Measurements from ENCODE around the gene RPL3.
"Not testable (repeated sequence)": the region's sequence is repeated elsewhere in the genome, so short reads cannot be mapped to it uniquely, and the experiment has no call there.

RPL3 gene

DNA sequence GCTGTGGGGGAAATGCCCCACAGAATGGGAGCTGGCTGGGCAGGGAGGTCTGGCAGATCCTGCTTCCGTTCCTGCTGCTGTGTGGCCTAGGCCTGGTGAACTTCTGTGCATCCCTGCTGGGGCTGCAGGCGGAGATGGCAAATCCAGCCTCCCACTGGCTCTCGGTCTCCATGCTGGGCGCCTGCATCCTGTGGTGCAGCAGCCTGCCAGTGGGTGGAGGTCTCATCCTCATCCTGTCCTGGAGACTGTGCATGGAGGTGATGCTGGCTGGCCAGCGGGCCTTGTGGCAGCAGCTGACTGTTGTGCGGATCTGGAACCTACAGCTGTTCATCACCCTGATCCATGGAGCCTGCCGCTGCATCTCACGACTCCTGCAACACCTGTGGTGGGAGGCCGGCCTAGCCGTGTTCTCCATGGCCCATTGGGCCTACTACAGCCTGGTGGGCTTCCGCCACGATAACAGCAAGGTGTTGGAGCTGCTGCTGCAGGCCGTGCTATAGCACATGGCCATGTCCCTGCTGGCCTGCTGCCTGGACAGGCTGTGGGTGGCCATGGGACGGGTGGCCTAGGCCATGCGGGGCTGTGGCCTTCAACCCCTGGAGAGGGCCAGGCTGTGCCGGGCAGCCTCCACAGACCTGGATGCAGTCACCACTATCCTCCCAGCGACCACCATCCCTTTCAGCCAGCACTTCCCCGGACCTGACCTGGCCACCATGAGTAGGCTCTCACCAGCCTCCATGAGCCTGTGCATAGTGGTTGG, 8.8 kb upstream of the RPL3 start:
- no peaks in the 10 kb centered on the region for H3K9me3 ChIP-seq
- no peaks in the 10 kb centered on the region for H3K36me3 ChIP-seq
- no peak for DNase-seq
- no peaks in the 10 kb centered on the region for H3K4me1 ChIP-seq
- H3K27me3 ChIP-seq, result no peaks in the 10 kb centered on the region
- TF ChIP-seq, protein P1, sequence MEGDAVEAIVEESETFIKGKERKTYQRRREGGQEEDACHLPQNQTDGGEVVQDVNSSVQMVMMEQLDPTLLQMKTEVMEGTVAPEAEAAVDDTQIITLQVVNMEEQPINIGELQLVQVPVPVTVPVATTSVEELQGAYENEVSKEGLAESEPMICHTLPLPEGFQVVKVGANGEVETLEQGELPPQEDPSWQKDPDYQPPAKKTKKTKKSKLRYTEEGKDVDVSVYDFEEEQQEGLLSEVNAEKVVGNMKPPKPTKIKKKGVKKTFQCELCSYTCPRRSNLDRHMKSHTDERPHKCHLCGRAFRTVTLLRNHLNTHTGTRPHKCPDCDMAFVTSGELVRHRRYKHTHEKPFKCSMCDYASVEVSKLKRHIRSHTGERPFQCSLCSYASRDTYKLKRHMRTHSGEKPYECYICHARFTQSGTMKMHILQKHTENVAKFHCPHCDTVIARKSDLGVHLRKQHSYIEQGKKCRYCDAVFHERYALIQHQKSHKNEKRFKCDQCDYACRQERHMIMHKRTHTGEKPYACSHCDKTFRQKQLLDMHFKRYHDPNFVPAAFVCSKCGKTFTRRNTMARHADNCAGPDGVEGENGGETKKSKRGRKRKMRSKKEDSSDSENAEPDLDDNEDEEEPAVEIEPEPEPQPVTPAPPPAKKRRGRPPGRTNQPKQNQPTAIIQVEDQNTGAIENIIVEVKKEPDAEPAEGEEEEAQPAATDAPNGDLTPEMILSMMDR (IDR thresholded peaks at IDR 0.05), result no peak
- intact Hi-C loops (cut with DNase I; ENCODE audit: low total_unique reads), result no loop called here
- no peak overlapping the region for H3K4me3 ChIP-seq
- no peak overlapping the region for H3K27ac ChIP-seq

DNA sequence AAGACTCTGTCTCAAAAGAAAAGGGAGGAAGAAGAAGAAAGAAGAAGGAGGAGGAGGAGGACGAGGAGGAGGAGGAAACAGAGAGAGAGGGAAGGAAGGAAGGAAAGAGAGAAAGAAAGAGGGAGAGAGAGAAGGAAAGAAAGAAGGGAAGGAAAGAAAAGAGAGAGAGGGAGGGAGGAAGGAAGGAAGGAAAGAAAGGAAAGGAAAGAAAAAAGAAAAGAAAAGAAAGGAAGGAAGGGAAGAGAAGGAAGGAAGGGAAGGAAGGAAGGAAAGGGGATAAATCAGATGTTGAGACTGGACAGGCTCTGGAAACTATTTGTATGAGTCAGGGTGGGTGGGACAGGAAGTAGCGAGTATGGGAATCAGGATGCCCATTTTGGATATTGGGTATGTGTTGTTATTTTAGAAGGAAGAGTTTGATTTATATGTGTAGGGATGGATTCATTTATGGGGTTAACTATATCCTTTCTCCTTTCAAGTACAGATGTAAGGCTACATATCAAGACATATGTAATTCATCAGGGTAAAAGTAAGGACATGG, 6.0 kb upstream of the RPL3 start:
- intact Hi-C loops (cut with DNase I; ENCODE audit: low total_unique reads), result no loop called here
- TF ChIP-seq, protein P1 (IDR thresholded peaks at IDR 0.05), result no peak
- peaks cover 0 to 3% (median 0%) of the 10 kb centered on the region in 4 donors for H3K4me1 ChIP-seq
- no peak overlapping the region for H3K27ac ChIP-seq
- H3K4me3 ChIP-seq, result no peak overlapping the region
- no peaks in the 10 kb centered on the region for H3K27me3 ChIP-seq
- no peaks in the 10 kb centered on the region for H3K36me3 ChIP-seq
- no peaks in the 10 kb centered on the region for H3K9me3 ChIP-seq
- DNase-seq, result no peak

DNA sequence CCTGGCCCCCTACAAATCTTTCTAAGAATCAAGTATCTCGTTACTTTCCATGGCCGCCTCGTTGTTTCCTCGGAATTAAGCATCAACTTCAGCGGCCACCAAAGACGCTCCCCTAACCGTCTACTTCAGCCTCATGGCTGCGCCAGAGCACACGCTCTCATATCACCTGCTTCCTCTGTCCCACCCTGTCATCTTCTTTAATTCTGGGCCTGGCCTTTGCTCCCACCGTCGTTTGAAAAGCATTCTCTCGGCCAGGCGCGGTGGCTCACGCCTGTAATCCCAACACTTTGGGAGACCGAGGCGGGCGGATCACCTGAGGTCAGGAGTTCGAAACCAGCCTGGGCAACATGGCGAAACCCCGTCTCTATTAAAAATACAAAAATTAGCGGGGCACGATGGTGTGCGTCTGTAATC, 1.2 kb upstream of the RPL3 start:
- DNase-seq; H3K27me3 ChIP-seq; H3K9me3 ChIP-seq; intact Hi-C loops (cut with DNase I; ENCODE audit: low total_unique reads): not testable (repeated sequence)
- peak overlapping the region; percentile 97 to 99 for H3K27ac ChIP-seq
- peak overlapping the region; percentile 55 to 67 for H3K4me3 ChIP-seq
- H3K4me1 ChIP-seq, result peaks cover 0 to 39% (median 29%) of the 10 kb centered on the region in 4 donors
- H3K36me3 ChIP-seq, result peaks cover 25 to 27% (median 26%) of the 10 kb centered on the region in 3 donors

DNA sequence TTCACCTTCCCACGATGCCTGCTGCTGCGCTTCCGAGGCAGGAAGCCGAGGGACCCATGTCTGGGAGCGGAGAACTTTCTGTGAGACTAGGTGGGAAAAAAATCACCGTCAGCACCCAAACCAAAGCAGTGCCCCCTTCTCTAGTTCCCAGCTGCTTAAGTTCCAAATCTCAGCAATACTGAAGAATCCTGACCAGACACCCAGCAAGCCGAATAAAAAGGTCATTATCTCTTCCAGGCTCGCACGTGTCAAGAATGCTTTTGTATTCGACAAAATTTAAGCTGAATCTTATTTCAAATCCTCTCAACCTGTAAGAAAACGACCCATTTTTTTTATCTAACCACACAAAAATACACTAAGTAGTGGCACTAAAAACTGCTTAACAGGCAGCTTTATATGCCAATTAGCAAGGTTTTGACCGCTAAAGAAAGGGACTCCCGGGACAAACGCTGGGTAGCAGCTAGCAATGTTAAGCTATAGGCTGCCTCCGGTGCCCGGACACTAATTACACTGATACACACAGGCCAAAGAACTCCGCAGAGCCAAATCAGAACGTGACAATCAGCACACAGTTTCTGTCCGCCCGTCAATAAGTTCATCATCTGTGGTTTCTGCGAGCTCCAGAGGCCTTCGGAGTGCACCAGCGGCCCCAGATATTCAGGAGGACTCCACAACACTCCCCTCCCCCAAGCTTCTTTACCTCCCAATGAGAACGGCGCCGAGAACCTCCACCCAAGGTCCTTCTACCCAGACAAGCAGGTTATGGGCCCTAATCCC, 728 bp downstream of the RPL3 start:
- H3K4me3 ChIP-seq, result peak overlapping the region; percentile 55 to 67
- H3K36me3 ChIP-seq, result peaks cover 45 to 46% (median 45%) of the 10 kb centered on the region in 3 donors
- TF ChIP-seq, protein P1 (IDR thresholded peaks at IDR 0.05), result no peak
- no peaks in the 10 kb centered on the region for H3K9me3 ChIP-seq
- peaks cover 0 to 50% (median 32%) of the 10 kb centered on the region in 4 donors for H3K4me1 ChIP-seq
- intact Hi-C loops (cut with DNase I; ENCODE audit: low total_unique reads), result loop anchor here (5.0 kb wide), 1 partner anchor 209 kb away; no protein-coding TSS in a partner anchor
- no peaks in the 10 kb centered on the region for H3K27me3 ChIP-seq
- peak overlapping the region; percentile 97 to 99 for H3K27ac ChIP-seq
- DNase-seq, result no peak

DNA sequence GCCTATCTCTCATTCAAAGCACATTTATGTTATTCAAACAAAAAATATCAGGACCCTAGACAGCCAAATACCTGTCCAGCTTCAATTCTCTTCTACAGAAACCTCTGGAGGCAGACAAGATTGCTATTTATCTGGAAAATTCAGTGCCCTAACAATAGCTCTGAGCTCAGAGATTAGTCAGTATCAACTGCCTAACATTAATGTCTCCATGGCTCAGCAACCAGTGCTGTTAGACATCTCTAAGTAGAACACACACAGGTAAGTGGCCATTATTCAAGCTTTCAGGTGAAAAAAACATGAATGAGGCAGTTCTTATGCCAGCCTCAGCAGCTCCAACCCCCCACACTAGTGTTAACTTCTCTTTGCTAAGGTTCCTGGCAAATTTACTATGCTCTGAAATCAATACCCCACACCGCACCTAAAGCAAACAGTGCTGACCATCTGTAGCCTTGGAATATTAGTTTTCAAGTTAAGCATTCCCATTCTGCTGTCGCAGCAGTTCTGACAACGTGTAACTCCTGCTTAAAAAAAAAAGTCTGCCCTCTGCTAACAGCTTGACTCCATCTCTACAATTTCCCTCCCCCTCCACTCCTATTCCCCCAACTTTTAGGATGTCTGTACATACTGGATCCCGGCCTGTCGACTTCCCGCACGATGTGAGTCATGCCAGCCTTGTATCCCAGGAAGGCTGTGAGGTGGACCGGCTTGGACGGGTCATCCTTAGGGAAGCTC, 1.5 kb downstream of the RPL3 start:
- no peak for DNase-seq
- H3K9me3 ChIP-seq, result no peaks in the 10 kb centered on the region
- peaks cover 0 to 50% (median 32%) of the 10 kb centered on the region in 4 donors for H3K4me1 ChIP-seq
- peak overlapping the region; percentile 97 to 99 for H3K27ac ChIP-seq
- TF ChIP-seq, protein P1 (IDR thresholded peaks at IDR 0.05), result no peak
- peaks cover 52 to 54% (median 53%) of the 10 kb centered on the region in 3 donors for H3K36me3 ChIP-seq
- intact Hi-C loops (cut with DNase I; ENCODE audit: low total_unique reads), result loop anchor here (5.0 kb wide), 1 partner anchor 209 kb away; no protein-coding TSS in a partner anchor
- no peaks in the 10 kb centered on the region for H3K27me3 ChIP-seq
- H3K4me3 ChIP-seq, result peak overlapping the region; percentile 55 to 67
